CD4-positive, alpha-beta T cell treated with Interleukin-12 subunit alpha and Interleukin-12 subunit beta, for 1 hour (primary cell): ENCODE data around the gene MEX3A.
A peak's percentile ranks its signal among the peaks of the same experiment; 100 is the strongest.

Experiments
- DNase-seq: peaks from one replicate; pipeline ENCODE4 v3.0.0-alpha.2; 2020

Gene MEX3A

GRCh38 chr1:156117414-156118176 lies 35.3 kb upstream of the MEX3A start:
- DNase-seq: peak; percentile 38

GRCh38 chr1:156116731-156117130 lies 34.5 kb upstream of the MEX3A start:
- peak; percentile 25 for DNase-seq

GRCh38 chr1:156115514-156116374 lies 33.5 kb upstream of the MEX3A start:
- peak; percentile 37 for DNase-seq

- peak; percentile 38 for DNase-seq
These were observed 32.8 kb upstream of the MEX3A start for GRCh38 chr1:156114919-156115513.

- DNase-seq: peak; percentile 89
These were observed 32.0 kb upstream of the MEX3A start, which contains the start of gene LMNA for GRCh38 chr1:156114101-156114918. LMNA (plus strand) TSS chr1:156114711; CDS start chr1:156114919, 208 bp downstream.

- DNase-seq: no peak
These were observed 31.2 kb upstream of the MEX3A start for GRCh38 chr1:156113282-156113950.

GRCh38 chr1:156112276-156113137 lies 30.2 kb upstream of the MEX3A start:
- no peak for DNase-seq

GRCh38 chr1:156111355-156111962 lies 29.2 kb upstream of the MEX3A start:
- no peak for DNase-seq

GRCh38 chr1:156110252-156110651 lies 28.0 kb upstream of the MEX3A start:
- no peak for DNase-seq

- no peak for DNase-seq
These were observed 26.5 kb upstream of the MEX3A start for GRCh38 chr1:156108664-156109241.

- DNase-seq: no peak
These were observed 25.8 kb upstream of the MEX3A start for GRCh38 chr1:156108057-156108456.

- DNase-seq: no peak
These were observed 24.6 kb upstream of the MEX3A start for GRCh38 chr1:156106624-156107488.

GRCh38 chr1:156104861-156105832 lies 22.9 kb upstream of the MEX3A start:
- no peak for DNase-seq

- peak; percentile 89 for DNase-seq
These were observed 22.0 kb upstream of the MEX3A start for GRCh38 chr1:156104065-156104810.

- DNase-seq: peak; percentile 48
These were observed 21.3 kb upstream of the MEX3A start for GRCh38 chr1:156103521-156103947.

GRCh38 chr1:156102633-156103511 lies 20.6 kb upstream of the MEX3A start:
- DNase-seq: no peak
